C1 segment of cervical spinal cord (tissue), 14 donors: Measurements from ENCODE around the gene FNDC10.
"Not testable (repeated sequence)": the region's sequence is repeated elsewhere in the genome, so short reads cannot be mapped to it uniquely, and the experiment has no call there.

ENCODE experiments used
- DNase-seq, 14 donors: peaks; one replicate each; lab custom pipeline; 2025; lab: John Stamatoyannopoulos, UW

The FNDC10 gene

DNA sequence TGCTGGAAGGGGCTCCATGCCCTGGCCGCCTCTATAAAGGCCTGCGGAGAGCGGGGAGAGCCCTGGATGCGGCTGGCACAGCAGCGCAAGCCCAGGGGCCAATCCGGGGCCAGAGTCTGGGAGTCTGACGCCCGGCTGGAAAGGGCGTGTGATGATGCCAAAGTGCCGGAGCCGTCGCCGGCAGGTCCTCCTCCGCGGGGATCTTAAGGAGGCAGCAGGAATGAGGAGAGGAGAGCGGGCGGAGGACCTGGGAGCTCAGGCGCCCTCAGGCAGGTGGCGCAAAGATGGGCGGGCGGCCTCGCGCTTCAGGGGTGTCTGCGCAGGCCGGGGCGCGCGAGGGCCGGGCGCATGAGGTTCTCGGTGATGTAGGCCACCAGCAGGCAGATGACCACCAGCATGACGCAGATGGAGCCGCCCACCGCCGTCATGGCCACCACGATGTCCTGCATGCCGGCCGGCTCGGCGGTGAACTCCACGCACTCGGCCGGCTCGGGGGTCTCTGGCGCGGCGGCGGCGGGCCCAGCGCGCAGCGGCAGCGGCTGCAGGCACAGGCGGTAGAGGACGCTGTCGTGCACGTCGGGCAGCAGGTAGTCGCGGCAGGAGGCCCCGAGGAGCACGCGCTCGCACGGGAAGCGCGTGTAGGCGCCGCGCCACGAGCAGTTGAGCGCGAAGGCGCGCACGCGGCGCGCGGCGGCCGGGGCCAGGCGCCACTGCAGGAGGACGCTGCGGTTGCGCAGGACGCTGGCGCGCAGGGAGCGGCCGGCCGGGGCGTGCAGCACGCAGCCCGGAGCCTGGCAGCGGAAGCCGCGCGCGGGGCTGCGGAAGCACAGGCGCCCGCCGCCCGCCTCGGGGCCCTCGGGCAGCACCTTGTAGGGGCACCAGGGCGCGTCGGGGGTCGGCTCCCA is 653 bp downstream of the FNDC10 start:
- peak in 1 of 14 donors; percentile 17 for DNase-seq

- DNase-seq = no peak
These were observed 1.3 kb downstream of the FNDC10 start for GRCh38 chr1:1598720-1599029.

DNA sequence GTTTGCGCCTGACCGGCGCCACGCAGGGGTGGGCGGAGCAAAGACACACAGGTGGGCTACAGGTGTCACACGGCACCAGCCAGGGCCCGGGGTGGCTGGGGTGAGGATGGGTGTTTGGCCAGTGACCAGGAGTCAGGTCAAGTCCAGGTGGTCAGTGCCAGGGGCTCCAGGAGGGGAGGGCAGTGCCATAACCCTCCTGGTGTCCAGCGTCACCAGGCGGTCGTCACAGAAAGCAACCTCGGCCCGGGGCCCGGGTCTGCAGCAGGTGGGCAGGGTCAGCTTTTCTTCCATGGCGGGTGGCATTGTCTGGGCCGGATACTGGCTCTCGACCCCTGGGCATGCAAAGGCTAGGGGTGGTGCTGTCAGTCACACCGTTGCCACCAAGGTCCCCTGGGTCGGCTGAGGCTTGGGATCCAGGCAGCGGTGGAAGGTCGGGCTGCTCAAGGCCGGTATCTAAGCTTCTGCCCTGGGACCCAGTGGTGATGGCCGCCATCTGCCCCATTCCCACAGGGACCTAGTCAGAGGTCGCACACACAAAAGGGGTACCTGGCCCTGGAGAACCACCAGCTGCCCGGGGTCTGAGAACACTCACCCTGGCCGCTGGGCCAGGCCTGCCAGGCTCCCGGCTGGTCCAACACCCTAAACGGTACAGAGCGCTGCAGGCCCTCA is 1.8 kb downstream of the FNDC10 start:
- no peak for DNase-seq

DNA sequence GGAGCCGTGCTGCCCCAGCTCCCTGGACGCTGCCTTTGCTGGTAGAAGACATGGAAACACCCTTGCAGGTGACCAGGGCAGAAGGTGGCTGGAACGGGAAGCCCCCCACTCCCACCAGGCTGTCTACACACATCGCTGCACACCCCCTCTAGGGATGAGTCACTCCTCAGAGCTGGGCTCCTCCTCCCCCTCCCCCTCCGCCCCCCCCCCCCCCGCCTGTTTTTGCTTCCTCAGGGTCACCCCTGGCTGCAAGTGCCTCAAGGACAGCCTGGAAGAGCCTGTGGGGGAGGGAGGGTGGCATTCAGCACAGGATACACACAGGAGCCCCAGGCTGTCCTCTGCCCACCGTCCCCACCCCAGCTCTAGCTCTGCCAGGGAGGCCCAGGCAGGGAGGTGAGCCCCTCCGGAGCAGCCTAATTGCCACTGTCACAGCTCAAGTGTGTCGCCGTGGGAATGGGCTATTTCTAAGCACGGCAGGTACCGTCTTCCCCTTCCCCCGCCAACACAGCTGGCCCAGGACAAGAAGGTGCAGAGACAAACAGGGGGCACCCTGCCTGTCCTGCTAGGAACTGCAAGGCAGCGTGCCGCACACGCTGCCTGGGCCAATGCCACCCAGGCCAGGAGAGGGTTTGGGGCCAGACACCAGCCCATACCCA is 2.5 kb downstream of the FNDC10 start:
- no peak for DNase-seq

- no peak for DNase-seq
These were observed 3.3 kb downstream of the FNDC10 start for GRCh38 chr1:1596493-1597274.

GRCh38 chr1:1595341-1595740 is 4.6 kb downstream of the FNDC10 start:
- DNase-seq = not testable (repeated sequence)

DNA sequence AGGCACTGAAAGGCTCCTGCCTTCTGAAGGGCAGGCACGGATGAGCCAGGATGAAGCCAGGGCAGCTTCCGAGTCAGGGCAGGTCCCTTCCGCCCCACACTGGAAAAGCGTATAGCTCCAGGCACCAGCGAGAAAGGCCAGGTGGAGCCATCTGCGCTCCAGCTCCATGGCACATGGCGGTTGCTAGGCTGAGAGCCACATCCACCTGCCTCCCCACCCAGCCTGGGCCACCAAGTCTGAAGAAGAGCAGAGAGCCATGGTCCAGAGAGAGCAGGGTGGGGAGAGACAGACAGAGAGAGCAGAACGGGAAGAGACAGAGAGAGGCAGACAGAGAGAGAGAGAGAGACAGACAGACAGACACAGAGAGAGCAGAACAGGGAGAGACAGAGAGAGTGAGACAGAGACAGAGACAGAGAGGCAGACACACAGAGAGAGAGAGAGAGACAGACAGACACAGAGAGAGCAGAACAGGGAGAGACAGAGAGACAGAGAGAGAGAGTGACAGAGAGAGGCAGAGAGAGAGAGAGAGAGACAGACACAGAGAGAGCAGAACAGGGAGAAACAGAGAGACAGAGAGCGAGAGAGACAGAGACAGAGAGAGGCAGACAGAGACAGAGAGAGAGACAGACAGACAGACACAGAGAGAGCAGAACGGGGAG is 5.2 kb downstream of the FNDC10 start:
- no peak for DNase-seq

DNA sequence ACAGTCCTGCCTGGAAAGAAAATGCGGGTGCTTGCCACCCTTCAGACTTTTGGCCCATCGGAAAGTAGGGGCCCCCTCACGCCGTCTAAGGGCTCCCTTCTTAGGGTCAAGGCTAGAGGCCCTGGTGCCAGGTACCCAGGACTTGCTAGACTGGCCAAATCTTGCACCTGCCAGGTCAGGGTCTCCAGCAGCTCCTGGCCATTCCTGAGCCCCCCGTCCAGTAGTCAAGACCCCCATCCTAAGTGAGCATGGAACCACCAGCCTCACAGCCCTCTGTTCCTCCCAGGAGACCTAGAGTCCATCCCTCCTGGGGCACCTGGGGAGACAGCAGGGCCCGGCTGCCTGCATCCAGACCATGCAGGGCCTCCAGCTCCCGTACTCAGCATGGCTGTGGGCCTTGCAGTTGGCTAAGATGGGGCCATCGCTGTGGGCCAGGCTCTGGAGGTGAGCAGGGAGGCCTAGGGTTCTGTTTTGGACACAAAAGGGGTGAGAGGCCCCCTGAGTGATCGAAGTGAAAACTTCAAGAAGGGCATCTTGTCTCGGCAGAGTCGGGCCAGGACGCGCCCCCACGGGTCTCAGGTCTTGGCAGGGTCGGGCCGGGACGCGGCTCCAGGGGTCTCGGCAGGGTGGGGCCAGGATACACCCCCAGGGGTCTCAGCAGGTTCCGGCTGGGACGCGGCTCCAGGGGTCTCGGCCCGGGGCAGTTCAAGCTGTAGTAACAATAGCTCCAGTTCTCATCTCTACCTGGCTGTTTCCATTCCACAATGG is 5.9 kb downstream of the FNDC10 start:
- DNase-seq = no peak

GRCh38 chr1:1591452-1591851 is 8.5 kb downstream of the FNDC10 start:
- DNase-seq = no peak

DNA sequence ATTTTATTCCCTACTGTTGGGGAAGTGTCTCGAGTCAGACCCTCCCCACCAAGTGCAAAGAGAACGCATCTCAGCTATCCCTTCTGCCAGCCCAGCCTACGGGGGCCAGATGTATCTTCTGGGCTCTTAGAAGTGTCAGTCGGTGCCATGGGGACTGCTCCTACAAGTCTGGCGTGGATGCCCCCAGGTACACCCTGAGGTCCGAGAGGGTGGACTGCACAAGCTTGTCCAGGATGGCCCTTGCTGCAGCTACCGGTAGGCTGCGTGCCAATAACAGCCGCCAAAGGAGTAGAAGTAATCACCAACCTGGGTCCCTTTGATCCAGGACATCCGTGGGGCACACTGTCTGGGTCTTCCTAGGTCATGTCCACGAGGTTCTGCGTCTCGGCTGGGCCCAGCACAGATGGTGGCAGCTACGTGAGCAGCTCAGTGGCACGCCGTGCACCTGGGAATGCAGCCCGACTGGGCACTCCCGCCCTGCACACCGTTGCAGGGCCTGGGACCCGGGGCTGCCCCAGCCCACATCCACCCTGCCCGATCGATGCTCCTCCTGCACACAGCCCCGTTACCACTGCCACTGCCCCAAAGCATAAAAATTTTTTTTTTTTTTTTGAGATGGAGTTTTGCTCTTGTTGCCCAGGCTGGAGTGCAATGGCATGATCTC is 16.5 kb downstream of the FNDC10 start:
- no peak for DNase-seq

GRCh38 chr1:1582585-1583346 is 17.2 kb downstream of the FNDC10 start:
- DNase-seq = no peak

GRCh38 chr1:1578371-1578940 is 21.5 kb downstream of the FNDC10 start:
- no peak for DNase-seq

DNA sequence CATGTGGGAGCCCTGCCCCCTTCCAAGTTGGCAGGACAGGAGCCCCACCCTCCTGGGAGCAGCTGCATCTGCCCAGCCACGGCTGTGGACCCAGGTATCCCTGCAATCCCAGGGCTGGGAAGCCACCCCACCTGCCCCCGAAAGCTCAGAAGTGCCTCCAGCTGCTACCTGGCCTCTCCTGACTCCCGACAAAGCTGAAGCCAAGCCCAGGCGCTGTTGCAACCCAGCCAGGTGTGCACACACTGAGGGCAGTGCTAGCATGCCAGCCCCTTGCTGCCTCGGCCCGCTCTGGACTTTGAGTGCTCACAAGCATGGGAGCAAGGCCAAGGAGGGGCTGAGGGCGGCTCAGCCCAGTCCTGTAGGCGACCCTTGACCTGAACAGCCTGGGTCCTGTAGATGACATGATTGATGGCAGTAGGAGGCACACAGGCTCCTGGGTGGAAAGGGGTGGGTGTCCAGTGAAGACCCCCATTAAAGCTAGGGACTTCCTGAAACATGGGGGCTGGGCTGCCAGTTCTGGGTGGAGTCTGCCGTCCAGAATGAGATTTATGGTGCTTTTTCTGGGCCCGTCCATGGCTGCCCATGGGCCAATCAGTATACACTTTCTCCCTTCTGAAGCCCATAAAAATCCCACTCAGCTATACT is 22.4 kb downstream of the FNDC10 start:
- no peak for DNase-seq

DNA sequence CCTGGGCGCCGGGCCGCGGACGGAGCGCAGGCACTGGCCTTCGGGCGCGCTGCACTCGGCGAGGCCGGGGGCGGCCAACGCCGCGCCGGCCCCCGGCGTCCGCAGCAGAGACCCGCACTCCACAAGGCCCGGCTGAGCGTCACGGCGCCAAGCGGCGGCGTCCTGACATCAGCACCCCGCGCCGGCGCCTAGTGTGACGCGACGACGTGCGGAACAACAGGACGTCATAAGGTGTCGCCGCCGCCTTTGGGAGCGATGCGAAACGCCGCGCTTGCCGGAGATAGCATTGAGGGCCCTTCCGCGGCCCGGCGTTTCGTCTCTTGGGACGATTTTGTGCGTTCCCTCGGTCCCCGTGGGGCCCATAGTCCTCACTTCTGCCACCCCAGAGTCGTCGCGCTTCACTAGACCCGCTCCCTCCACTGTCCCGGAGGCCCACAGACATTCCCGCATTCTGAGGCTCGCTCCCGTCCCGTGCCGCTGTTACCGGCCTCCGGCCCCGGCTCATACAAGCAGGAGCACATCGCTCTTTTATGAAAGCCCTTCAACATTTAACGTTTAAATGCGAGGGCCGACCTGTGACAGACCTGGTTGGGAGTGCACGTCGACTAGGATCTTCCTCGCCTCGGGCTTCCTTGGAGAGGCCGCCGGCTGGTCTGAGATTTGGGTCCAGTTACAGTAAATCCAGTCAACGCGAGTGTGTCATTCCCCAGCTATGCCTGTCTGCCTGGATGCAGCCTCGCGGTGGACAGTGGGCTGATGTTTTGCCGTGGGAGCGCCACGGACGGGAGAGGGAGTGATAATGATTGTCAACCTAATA is 25.0 kb downstream of the FNDC10 start, which contains the start of gene SSU72:
TSS of gene SSU72 (minus strand) at position 143 of the 817 bp plus-strand sequence. CDS start 306 bp downstream, outside the sequence.
- peak; percentile 29 to 90 (median 78) for DNase-seq

DNA sequence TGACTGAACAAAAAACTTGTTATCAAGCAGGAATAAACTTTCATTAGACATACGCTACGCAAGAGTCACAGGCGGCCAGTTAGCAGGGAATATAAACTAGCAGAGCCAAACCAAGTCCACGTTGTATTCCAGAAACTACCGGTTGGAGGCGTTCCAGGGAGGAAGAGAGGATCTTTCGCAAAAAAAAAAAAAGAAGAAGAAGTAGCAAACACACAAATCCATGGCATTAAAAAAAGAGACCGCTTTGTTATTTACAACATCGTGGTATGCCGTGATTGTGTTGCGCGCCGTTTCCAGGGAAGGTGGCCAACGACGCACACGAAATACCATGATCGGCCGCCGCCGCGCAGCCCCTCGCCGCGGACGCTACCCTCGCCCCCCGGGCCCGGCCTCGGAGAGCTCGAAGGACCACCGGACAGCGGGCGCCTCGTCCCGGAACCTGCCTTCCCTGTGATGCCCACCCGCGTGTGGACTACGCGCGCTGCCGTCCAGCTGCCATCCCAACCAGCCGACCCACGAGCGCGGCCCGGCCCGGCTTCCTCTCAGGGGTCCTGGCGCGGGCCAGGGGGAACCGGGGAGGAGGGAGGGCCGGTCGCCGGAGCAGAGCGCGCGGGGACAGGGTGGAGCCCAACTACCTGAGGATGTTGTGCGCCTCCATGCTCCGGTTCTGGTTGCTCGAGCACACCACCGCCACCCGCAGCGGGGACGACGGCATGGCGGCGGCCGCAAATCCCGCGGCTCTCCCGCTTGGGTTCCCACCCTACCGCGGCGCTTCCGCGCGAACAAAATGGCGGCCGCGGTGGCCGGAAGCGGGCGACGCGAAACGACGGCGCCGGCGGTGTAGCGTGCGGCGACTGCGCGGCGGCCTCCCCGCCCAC is 25.9 kb downstream of the FNDC10 start:
- peak in 8 of 14 donors; percentile 67 to 89 (median 76) for DNase-seq

GRCh38 chr1:1569341-1569740 is 30.6 kb downstream of the FNDC10 start:
- no peak for DNase-seq
